NCI-H1930 (cell line): ENCODE results near the gene CDC42SE1.
"Not testable (repeated sequence)": the region's sequence is repeated elsewhere in the genome, so short reads cannot be mapped to it uniquely, and the experiment has no call there.

ENCODE experiments used
- DNase-seq, 2 experiments: peaks; one replicate each; lab custom pipeline; 2025; lab: John Stamatoyannopoulos, UW

The CDC42SE1 gene, protein sequence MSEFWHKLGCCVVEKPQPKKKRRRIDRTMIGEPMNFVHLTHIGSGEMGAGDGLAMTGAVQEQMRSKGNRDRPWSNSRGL

GRCh38 chr1:151059109-151060006 lies at the start of gene CDC42SE1:
CDC42SE1 (minus strand) TSS chr1:151059622; CDS start chr1:151055730, 3,892 bp downstream.
- DNase-seq = peak; percentile 70 to 85

- DNase-seq = no peak
Measured at GRCh38 chr1:151108331-151108730, 48.9 kb upstream of the CDC42SE1 start.

DNA sequence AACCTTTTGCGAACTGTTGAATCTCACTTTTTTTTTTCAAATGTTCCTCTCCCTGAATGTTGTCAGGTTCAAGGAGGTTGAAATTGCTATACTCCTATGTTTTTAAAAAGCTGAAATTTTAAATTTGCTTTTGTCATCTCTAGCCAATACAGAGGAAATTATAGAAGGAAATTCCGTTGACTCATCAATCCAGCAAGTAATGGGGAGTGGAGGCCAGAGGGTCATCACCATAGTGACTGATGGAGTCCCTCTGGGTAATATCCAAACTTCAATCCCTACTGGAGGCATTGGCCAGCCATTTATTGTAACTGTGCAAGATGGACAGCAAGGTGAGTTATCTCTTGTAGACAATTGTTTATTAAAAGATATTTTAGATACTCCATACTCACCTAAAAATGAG lies 47.5 kb upstream of the CDC42SE1 start:
- no peak for DNase-seq

DNA sequence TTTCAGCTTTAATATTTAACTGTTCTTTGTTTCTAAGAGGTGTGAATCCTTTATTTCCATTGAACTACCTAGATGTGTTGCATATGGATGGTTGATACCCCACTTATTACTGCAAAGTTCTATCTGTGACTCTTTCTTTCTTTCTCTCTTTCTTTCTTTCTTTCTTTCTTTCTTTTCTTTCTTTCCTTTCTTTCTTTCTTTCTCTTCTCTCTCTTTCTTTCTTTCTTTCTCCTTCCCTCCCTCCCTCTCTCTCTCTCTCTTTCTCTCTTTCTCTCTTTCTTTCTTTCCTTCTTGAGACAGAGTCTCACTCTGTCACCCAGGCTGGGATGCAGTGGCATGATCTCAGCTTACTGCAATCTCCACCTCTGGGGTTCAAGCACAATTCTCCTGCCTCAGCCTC lies 45.2 kb upstream of the CDC42SE1 start:
- DNase-seq = no peak

DNA sequence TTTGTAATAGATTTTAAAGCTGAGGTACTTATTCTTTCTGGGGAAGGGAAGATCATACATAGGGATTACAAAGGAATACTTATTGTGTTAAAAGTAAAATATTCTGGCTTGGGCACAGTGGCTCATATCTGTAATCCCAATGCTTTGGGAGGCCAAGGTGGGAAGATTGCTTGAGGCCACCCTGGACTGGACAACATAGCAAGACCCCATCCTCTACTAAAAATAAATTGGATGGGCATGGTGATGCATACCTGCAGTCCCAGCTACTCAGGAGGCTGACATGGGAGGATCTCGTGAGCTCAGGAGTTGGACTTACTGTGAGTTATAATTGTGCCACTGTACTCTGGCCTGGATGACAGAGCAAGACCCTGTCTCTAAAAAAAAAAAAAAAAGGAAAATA lies 38.7 kb upstream of the CDC42SE1 start:
- DNase-seq = no peak

DNA sequence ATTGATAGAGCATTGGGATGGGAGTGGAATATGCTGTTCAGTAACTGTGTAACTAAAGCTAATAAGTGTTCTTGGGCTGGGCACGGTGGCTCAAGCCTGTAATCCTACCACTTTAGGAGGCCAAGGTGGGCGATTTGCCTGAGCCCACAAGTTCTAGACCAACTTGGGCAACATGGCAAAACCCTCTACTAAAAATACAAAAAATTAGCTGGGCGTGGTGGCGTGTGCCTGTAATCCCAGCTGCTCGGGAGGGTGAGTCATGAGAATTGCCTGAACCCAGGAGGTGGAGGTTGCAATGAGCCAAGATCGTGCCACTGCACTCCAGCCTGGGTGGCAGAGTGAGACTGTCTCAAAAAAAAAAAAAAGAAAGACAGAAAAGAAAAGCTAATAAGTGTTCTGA lies 38.0 kb upstream of the CDC42SE1 start:
- DNase-seq = not testable (repeated sequence)

GRCh38 chr1:151085953-151086559 lies 26.6 kb upstream of the CDC42SE1 start:
- no peak for DNase-seq

DNA sequence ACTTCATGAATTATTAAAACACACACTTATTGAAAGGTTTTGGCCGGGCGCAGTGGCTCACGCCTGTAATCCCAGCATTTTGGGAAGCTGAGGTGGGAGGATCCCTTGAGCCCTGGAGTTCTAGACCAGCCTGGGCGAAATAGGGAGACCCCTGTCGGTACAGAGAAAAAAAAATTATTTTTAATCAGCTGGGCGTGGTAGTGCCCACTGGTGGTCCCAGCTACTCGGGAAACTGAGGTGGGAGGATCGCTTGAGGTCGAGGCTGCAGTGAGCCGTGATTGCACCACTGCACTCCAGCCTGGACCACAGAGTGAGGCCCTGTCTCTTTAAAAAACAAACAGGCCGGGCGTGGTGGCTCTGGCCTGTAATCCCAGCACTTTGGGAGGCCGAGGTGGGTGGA lies 12.8 kb upstream of the CDC42SE1 start:
- DNase-seq = peak; percentile 62 to 63

DNA sequence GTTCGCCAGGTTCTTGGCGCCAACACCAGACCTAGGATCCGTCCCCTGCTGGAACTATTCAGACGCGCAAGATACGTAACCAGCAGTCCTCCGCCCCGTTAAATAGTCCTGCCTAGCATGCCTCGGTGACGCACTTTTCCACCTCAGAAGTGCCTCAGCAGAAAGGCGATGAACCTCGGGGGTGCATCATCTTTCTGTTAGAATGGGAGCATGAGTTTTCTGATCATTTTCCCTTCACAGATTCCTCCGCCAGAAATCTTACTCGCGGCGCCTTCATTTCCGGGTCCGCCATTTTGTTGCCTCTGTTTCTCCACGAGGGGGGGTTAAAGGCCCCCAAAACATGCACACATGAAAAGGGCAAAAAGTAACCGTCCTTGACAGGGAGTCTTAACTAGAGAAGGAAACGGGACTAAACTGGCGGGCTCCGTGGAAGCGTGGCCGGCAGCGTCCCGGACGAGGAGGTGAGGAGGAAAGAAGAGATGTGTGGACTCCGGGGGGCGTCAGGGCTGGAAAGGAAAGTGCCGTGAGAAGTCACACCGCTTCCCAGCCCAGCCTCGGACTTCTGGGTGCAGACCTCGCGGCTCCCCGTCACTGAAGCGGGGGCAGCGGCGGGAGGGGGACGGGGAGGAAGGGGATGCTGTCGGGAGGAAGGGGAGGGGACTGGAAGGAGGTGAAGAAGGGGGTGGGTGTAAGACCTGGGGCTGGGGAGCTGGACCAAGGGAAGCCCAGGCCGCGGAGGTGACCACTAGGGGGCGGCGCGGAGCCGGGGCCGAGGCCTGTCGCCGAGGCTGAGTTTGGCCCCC lies 11.3 kb upstream of the CDC42SE1 start, which contains the start of gene GABPB2:
Gene GABPB2, plus strand, starts transcription at position 288 of the 803 bp plus-strand sequence. CDS start 17,429 bp downstream, outside the sequence.
- DNase-seq = peak; percentile 87 to 89

DNA sequence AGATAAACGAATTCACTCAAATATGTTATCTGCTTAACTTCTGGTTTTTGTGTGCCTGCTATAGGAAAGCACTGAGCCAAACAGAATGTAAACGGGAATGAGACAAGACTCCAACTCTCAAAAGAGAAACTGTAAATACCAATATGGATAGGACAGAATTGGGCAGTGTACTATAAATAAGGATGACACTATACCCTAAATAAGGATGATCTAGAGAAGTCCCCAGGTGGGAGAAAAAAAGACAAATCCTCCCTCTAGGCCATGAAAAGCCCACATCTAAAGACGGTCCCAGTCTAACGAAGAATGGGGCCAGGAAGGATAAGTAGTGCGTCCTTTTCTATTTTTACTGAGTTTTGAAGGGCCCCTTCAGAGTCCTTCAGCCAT lies 9.7 kb upstream of the CDC42SE1 start:
- no peak for DNase-seq

GRCh38 chr1:151067185-151067584 lies 7.8 kb upstream of the CDC42SE1 start:
- DNase-seq = no peak

- no peak for DNase-seq
Measured at GRCh38 chr1:151065089-151065645, 5.7 kb upstream of the CDC42SE1 start.

DNA sequence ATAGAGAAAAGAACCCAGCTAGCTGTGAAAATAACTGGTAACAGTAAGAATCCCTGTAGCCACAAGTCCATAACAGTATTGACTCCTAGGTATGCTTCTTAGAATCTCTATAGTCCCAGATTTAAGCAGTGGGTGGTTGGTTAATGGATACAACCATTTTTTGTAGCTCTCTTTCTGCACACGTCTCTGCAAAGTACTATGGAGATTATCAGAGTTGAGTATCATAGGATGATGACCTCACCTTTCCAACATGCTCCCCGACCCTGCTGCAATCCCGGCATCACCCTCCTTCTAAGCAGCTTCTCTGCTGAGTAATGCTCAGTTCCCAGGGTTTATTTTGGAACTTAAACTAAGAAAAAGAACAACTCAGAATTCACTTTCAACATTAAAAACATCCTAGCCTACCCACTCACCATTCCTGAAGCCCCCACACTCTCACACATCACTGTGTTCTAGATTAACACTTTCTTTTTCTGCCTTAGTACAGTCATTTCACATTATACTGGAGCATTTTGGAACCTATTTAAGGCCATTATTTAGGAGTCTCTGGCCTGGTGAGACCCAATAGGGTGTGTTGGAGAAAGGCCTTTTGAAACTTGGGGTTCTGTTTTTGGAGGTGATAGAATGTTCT lies 3.4 kb upstream of the CDC42SE1 start:
- no peak for DNase-seq

DNA sequence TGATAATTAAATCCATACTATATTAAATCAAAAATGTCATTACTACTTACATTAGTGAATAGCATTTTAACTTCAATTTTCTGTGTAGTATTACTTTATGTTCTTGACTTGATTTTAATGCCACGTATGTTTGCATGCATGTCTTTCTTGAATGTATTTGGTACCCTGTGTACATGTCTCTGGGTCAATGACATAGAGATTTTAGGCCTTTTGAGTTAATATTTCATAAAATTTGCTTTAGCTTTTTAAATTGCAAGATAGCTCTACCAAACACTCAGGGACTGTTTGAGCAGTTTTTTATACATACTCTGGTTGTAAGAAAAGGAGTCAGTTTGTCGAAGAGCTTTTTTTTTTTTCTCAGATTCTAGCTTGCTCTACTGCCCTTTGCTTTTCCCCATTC lies 2.3 kb upstream of the CDC42SE1 start:
- no peak for DNase-seq

GRCh38 chr1:151060657-151061421 lies 1.4 kb upstream of the CDC42SE1 start:
- peak; percentile 36 to 49 for DNase-seq

DNA sequence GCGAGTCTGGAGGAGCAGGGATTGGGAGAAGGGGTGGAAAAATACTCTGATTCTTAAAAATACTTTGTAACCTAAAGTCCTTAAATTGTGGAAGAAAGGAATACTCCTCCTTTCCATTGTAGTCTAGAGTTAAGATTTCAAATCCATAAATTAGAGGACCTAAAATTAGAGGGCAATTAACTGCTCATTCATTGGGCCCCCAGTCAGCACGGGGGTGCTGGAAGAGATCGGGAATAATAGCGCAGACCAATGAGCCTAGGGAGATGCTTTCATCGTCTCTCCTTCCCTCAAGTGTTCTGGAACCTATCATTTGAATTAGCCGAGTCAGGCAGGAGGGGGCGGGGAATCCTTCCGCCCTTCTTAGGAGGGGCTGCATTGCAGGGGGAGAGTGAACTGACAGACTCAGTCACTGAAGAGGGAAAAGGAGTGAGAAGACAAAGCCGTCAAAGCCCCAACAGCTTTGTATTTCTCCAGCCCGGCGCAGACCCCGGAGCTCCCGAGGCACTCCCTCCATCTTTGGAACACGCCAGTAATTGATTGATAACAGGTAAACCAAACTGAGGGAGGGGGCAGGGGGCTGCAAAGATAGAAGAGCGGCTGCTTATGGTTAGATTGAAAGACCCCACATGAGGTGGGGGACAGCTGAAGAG lies 710 bp upstream of the CDC42SE1 start, which contains the start of gene MLLT11:
Gene MLLT11, plus strand, starts transcription at position 391 of the 650 bp plus-strand sequence. CDS start 6,828 bp downstream, outside the sequence.
- peak; percentile 60 to 79 for DNase-seq

DNA sequence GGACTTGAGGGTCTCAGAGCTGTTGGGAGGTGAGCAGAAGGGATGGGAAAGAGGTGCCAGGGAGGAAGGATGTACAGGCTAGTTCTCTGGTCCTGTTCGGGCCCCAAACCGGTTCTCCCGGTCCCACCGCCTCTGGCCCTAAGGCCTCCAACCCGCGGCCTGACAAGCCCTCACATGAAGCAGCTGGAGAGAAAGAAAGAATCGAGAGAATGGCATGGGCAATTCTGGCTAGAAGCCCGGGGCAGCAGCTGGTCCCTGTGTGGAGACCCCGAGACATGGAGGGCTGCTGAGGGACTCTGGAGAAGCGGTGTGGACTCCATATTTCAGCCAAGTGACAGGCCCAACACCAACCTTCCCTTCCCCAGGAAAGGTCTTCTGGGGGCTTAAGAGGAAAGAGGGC lies 730 bp downstream of the CDC42SE1 start:
- DNase-seq = no peak

GRCh38 chr1:151056149-151056548 lies 3.3 kb downstream of the CDC42SE1 start:
- DNase-seq = no peak

GRCh38 chr1:151055581-151055980 lies 3.8 kb downstream of the CDC42SE1 start:
- no peak for DNase-seq

GRCh38 chr1:151054971-151055547 lies 4.4 kb downstream of the CDC42SE1 start:
- no peak for DNase-seq
